GM18951 (cell line): ENCODE data around the gene SLC38A1.

Source experiments
- POLR2A ChIP-seq: IDR thresholded peaks from 4 replicates; pipeline ENCODE4 v1.6.1; 2011; ENCODE audit warnings: mild to moderate bottlenecking; ENCODE audit not compliant: insufficient read length, insufficient read depth; ENCODE audit errors: extremely low read depth
- in situ Hi-C: fragments of 300-500 bp; cut with MboI; formaldehyde crosslinking; loops from one replicate; pipeline ENCODE4 v1.12.0; 2022; ENCODE audit warnings: low sequenced_read_pairs, mixed read lengths, inconsistent platforms; ENCODE audit not compliant: unreplicated experiment

The SLC38A1 gene

DNA sequence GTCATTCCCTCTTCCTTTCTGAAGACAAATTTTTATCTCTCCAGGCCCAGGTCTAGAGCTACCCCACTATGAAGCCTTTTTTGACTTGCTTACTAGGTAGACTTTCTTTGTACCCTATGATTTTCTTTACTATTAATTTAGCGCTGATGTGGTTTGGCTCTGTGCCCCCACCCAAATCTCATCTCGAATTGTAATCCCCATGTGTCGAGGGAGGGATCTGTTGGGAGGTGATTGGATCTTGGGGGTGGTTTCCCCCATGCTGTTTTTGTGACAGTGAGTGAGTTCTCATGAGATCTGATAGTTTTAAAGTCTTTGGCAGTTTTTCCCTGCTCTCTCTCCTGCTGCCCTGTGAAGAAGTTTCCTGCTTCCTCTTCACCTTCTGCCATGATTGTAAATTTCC lies 118.1 kb downstream of the SLC38A1 start:
- no peak for TF ChIP-seq POLR2A
- in situ Hi-C loops = loop anchor here (10.0 kb wide), 1 partner anchor 154 kb away; no protein-coding TSS in a partner anchor

DNA sequence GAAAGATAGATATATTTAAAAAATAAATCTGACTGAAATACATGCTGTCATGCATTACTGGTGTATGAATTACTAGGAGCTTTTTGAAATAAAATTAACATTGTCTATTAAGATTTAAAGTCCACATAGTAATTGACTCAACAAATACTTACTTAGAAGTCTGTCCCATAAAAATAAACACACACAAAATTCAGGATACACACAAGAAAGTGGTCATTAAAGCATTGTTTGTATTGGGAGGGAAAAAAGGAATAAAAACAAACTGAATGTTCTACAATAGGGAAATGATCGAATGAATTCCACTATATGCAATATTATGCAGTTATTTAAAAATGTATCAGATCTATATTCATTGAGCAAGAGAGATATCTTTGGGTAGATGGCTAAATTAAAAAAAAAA lies 118.9 kb downstream of the SLC38A1 start:
- in situ Hi-C loops = loop anchor here (10.0 to 25.0 kb wide), 2 partner anchors 155 to 862 kb away; no protein-coding TSS in a partner anchor

DNA sequence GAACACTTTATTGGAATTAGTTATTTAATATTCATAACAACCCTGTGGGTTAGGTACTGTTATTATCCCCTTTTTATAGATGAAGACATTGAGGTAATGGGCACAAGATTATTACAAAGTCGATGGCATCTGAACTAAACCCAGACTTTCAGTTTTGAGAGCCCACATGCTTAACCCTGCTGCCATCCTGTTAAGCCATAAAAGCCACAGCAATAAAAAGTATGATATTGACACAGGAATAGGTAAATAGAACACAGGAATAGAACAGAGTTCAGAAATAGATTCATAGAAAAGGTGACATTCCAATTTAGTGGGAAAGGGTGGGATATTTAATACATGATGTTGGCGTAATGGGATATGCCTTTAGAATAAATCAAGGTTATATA lies 119.8 kb downstream of the SLC38A1 start:
- in situ Hi-C loops = loop anchor here (25.0 kb wide), 1 partner anchor 863 kb away; no protein-coding TSS in a partner anchor
- no peak for TF ChIP-seq POLR2A

More for the DNA sequence above, 118.9 kb downstream of the SLC38A1 start:
- no peak for TF ChIP-seq POLR2A

DNA sequence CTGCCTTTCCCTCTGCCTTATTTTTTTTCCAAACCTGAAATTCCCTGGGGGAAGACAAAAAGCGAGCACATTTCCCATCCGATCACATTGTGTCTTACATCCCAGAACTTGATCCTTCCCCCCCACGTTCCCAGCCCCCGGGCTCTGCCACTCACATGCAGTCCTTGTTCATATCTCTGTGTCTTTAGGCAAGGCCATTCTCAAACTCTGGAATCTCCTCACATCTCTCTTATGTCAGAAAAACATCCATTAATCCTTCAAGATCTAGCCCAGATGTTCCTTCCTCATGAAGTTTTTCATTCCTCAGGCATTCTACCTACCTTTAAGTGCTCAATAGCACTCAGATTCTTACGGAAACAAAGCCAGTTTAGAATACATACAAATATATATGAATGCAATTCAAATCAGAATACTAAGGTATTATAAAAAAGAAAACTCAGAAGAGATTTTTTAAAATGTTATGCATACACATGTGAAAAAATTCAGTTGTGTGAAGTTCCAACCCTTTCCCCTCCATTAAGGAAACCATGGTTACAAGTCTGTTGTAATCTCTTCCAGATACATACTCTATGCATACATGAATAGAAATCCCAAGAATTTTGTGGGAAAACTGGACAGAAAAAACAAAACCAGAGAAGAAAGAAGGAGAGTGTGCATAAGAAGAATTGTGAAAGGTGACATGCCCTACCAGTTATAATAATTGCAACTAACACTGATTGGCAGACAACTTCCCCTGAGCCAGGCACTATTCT lies 120.3 kb downstream of the SLC38A1 start:
- in situ Hi-C loops = loop anchor here (25.0 kb wide), 1 partner anchor 864 kb away; no protein-coding TSS in a partner anchor
- no peak for TF ChIP-seq POLR2A

DNA sequence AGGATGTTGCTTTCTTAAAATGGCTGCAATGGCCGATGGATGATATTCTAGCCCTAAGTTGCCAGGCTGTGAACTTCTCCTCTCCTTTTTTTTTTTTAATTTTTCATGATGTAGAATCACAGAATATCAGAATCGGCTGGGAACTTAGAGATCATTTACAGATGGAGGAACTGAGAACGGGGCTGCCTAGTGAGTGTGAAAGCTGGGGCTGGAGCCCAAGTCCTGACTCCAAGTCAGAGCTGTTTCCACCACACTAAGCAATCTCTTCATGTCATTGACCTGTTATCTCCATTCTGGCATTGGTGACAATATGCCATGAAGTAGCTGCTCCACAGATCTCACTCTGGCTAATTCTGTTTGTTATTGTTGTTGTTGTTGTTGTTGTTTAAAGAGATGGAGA lies 121.7 kb downstream of the SLC38A1 start:
- in situ Hi-C loops = loop anchor here (25.0 kb wide), 1 partner anchor 865 kb away; no protein-coding TSS in a partner anchor

DNA sequence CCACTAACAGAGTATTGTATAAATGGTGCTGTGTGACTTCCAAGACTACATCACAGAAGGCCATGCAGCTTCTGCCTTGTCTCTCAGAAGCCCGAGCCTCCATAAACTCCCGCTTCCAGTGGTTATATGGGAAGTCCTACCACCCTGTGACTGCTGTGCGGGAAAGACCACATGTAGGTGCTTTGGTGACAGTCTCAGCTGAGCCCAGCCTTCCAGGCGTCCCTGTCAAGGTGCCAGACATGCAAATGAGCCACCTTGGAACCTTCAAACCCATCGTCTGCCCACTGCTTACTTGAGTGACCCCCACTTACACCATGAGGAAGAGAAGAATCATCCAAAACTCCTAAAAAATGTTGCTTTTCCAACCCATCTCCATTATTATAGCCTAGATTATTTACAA lies 123.0 kb downstream of the SLC38A1 start:
- no peak for TF ChIP-seq POLR2A
- in situ Hi-C loops = loop anchor here (25.0 kb wide), 1 partner anchor 866 kb away; no protein-coding TSS in a partner anchor

More for the DNA sequence above, 121.7 kb downstream of the SLC38A1 start:
- no peak for TF ChIP-seq POLR2A

DNA sequence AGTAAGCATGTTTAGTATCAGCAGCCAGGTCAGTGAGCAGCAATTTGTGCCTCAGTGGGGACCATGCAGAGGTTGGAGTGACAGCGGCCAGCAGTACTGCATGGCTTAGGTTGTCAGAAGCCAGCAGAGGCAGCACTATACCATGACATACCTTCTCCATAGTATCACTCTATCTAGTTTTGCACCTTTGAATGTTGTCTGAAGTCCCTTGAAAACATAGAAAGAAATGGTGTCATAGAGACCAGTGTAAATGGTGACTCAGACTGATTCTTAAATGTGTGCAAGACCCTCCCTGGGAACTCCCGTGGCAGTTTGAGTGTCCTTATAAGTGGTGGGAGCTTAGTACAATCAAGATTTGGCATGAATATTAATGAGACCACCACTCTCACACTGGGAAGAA lies 124.4 kb downstream of the SLC38A1 start:
- in situ Hi-C loops = loop anchor here (25.0 kb wide), 1 partner anchor 868 kb away; no protein-coding TSS in a partner anchor
- no peak for TF ChIP-seq POLR2A

DNA sequence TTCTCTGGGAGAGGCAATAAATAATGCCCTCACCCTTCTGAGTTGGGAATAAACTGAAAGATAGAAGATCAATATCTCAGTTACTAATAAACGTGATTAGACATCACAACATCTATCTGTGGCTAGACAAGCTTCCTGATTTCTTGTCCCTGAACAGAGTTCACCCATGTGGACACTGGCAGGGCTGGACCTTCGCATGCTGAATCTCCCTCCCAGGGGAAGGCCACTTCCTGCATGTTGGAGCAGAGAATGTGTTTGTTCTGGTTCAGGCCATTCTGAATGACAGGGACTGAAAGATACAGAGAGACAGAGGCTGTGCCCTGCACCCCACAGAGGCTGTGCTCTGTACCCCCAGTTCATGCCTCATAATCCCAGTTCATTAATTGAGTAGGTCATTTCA lies 132.6 kb downstream of the SLC38A1 start:
- in situ Hi-C loops = loop anchor here (25.0 kb wide), 1 partner anchor 876 kb away; no protein-coding TSS in a partner anchor
- no peak for TF ChIP-seq POLR2A

DNA sequence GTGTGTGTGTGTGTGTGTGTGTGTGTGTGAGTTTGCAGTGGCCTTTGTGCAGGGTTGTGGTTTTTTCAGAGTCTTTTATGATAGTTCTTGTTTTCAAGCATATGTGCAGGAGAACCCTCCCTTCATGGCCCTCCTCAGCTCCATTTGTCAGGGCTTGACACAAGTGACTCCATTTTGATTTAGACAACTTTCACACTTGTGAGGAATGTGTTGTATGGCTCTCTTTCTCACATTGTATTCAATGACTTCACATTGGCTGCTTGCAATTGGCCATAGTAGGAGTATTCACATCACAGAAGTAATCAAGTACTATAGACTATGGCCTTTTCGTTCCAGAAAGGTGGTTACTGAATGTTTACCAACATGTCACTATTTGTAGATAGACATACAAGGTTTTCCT lies 133.1 kb downstream of the SLC38A1 start:
- in situ Hi-C loops = loop anchor here (25.0 kb wide), 1 partner anchor 877 kb away; no protein-coding TSS in a partner anchor
- no peak for TF ChIP-seq POLR2A

DNA sequence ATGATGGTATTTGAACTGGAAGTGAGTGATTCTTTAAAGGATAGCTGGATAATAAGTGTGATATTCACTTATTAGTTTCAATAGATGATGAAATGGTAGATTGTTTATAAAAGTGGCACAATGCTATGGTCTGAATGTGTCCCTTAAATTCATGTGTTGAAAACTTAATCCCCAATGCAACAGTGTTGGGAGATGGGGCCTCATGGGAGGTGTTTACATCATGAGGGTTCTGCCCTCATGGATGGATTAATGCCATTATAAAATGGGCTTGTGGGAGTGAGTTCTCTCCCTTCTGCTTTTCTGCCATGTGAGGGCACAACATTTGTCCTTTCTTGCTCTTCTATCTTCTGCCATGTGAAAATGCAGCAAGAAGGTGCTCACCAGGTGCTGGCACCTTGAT lies 134.0 kb downstream of the SLC38A1 start:
- in situ Hi-C loops = loop anchor here (25.0 kb wide), 1 partner anchor 877 kb away; no protein-coding TSS in a partner anchor
- TF ChIP-seq POLR2A = no peak

DNA sequence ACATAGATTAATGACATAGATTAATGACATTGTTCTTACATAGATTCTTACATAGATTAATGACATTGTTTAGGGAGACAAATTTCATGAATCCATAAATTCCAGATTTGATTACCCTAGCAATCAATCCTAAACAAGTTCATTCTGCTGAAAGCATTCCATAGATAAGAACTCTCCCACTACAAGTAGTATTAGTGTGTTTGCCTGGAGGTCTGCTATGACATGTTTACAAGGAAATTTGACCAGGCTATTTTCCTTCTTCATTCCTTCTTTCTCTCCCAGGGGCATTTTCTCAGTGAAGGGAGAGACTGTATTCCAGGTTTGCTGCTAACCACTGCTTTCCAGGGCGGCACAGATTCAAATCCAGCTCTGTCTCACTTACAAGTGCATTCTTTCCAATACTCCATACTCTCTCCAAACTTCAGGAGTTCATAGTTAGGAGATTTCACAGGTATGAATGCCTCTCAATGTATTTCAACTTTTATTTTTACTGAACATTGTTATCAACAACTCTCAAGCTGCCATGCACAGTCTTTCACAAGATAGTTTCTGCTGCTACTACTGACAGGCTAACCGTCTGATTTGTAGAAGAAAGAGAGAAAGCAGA lies 134.5 kb downstream of the SLC38A1 start:
- no peak for TF ChIP-seq POLR2A
- in situ Hi-C loops = loop anchor here (25.0 kb wide), 1 partner anchor 878 kb away; no protein-coding TSS in a partner anchor

DNA sequence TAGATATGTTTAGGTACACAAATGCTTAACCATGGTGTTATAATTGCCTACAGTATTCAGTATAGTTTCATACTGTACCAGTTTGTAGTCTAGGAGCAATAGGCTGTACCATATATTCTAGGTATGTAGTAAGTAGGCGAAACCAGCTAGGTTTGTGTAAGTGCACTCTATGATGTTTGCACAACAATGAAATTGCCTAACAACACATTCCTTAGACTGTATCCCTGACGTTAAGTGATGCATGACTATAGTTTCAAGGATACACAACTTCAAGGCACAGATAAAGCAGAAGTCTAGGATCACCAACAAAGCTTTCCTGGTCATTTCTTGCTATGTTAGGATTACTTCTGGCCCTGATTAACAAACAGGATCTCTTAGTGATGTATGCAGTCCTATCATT lies 135.1 kb downstream of the SLC38A1 start:
- no peak for TF ChIP-seq POLR2A
- in situ Hi-C loops = loop anchor here (25.0 kb wide), 1 partner anchor 879 kb away; no protein-coding TSS in a partner anchor
